GM12891 (cell line): ENCODE measurements around the gene CHST6.
"Not testable (repeated sequence)": the region's sequence is repeated elsewhere in the genome, so short reads cannot be mapped to it uniquely, and the experiment has no call there.

Experiments
- POLR2A ChIP-seq: IDR thresholded peaks from 2 replicates; pipeline ENCODE4 v1.6.1; 2011; ENCODE audit warnings: low read depth, low read length, control low read depth
- POLR2AphosphoS5 ChIP-seq: IDR thresholded peaks from 2 replicates; pipeline ENCODE4 v1.6.1; 2011; ENCODE audit warnings: low read depth, low read length, control low read depth
- SPI1 ChIP-seq: IDR thresholded peaks from 2 replicates; pipeline ENCODE4 v1.6.1; 2011; ENCODE audit warnings: low read depth, low read length, control low read depth

DNA sequence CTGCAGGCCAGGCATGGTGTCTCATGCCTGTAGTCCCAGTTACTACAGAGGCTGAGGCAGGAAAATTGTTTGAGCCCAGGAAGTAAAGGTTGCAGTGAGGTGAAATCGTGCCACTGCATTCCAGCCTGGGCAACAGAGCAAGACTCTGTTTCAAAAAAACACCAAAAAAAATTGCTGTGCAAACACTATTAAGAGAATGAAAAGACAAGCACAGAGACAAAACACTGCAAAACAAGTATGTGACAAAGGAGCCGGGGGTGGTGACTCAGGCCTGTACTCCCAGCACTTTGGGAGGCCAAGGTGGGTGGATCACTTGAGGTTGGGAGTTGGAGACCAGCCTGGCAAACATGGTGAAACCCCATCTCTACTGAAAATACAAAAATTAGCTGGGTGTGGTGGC, 68.7 kb downstream of the CHST6 start:
- not testable (repeated sequence) for TF ChIP-seq POLR2AphosphoS5, POLR2A, SPI1
